GM12864 (cell line): ENCODE data around the gene FTSJ3.

Experiments
- DNase-seq: peaks from one replicate; pipeline ENCODE4 v3.0.0-alpha.2; 2011; ENCODE audit warnings: low read depth
- H3K4me3 ChIP-seq: 2 replicates; pipeline ENCODE4 v1.5.1; 2011; ENCODE audit warnings: mild to moderate bottlenecking, low read depth, low read length, control low read depth
- TF ChIP-seq, protein P1 (sequence below): IDR thresholded peaks from 2 replicates; pipeline ENCODE4 v1.5.1; 2011; ENCODE audit warnings: low read depth, mild to moderate bottlenecking, moderate library complexity, low read length, control low read depth, inconsistent platforms; ENCODE audit errors: missing control alignments

FTSJ3 gene

DNA sequence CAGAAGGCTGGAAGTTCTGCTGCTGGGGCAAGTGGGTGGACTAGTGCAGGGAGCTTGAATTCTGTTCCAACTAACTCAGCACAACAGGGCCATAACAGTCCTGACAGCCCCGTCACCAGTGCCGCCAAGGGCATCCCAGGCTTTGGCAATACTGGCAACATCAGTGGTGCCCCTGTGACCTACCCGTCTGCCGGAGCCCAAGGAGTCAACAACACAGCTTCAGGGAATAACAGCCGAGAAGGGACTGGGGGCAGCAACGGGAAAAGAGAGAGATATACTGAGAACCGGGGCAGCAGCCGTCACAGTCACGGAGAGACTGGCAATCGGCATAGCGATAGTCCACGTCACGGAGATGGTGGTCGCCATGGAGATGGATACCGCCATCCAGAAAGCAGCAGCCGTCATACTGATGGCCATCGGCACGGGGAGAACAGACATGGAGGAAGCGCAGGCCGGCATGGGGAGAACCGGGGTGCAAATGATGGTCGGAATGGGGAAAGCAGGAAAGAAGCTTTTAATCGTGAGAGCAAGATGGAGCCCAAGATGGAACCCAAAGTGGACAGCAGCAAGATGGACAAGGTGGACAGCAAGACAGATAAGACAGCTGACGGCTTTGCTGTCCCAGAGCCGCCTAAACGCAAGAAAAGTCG is 9.6 kb downstream of the FTSJ3 start:
- H3K4me3 ChIP-seq, result no peak overlapping the region
- TF ChIP-seq, protein P1, sequence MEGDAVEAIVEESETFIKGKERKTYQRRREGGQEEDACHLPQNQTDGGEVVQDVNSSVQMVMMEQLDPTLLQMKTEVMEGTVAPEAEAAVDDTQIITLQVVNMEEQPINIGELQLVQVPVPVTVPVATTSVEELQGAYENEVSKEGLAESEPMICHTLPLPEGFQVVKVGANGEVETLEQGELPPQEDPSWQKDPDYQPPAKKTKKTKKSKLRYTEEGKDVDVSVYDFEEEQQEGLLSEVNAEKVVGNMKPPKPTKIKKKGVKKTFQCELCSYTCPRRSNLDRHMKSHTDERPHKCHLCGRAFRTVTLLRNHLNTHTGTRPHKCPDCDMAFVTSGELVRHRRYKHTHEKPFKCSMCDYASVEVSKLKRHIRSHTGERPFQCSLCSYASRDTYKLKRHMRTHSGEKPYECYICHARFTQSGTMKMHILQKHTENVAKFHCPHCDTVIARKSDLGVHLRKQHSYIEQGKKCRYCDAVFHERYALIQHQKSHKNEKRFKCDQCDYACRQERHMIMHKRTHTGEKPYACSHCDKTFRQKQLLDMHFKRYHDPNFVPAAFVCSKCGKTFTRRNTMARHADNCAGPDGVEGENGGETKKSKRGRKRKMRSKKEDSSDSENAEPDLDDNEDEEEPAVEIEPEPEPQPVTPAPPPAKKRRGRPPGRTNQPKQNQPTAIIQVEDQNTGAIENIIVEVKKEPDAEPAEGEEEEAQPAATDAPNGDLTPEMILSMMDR, result no peak

DNA sequence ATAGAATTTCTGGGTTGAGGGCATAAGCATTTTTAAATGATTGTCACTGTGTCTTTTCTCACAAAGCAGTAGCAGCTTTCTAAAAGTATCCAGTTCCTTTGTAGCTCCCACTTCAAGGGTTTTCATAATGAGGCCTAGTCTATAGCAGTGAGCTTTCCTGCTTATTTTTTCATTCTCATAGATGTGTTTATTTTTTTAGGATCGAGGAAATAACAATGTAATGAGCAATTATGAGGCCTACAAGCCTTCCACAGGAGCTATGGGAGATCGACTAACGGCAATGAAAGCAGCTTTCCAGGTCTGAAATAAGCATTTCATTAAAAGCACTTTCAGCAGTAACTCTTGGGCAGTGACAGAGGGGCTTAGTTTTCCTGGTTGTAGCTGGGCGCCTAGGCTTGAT is 10.8 kb downstream of the FTSJ3 start:
- TF ChIP-seq, protein P1, result no peak
- DNase-seq, result no peak
- no peak overlapping the region for H3K4me3 ChIP-seq

More for the DNA sequence above, 9.6 kb downstream of the FTSJ3 start:
- no peak for DNase-seq

DNA sequence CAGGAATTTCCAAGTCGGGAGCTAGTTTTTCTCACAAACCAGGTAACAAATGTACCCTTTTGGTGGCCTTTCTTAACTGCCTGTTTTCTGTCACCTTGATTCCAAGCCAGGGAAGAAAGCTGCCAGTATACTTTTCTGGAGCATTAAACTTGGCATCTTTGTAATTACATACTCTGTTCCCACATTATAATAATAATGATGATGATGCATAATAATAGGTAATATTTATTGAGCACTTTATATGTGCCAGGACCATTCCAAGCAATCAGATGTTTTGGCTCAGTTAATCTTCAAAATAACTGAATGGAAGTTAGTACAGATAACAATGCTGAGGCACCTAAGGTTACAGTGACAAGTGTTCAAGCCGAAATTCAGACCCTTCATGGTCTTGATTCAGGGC is 11.3 kb downstream of the FTSJ3 start:
- TF ChIP-seq, protein P1, result no peak
- no peak for DNase-seq
- H3K4me3 ChIP-seq, result no peak overlapping the region

DNA sequence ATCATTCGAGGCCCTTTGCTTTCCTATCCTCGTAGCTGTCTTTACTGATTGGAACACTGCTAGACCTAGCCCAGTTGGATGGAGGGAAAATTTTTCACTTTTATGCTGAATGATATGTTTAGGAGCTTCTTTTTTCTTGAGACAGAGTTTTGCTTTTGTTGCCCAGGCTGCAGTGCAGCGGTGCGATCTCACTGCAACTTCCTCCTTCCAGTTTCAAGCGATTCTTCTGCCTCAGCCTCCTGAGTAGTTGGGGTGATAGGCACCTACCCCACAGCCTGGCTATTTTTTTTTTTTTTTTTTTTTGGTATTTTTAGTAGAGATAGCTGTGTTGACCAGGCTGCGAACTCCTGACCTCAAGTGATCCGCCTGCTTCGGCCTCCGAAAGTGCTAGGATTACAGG is 17.5 kb downstream of the FTSJ3 start:
- no peak overlapping the region for H3K4me3 ChIP-seq
- no peak for DNase-seq
- TF ChIP-seq, protein P1, result no peak

DNA sequence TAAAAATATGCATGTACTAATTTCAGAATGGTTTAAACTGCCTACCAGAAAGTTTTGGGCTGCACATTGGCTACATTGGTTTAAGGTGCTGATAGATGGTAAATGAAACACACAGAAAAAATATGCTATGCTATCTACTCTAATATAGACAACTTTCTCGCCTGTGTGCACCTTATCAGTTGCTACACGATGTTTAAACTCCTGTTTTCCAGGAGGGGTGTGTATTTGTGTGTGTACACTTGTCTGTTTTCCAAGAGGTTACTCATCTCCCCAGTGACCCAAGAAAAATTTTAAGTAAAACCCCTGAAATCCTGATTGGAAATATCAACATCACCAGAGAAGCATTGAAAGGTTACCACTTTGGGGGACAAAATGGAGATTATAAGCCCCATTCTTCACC is 21.9 kb downstream of the FTSJ3 start:
- no peak overlapping the region for H3K4me3 ChIP-seq
- TF ChIP-seq, protein P1, result no peak
- no peak for DNase-seq

DNA sequence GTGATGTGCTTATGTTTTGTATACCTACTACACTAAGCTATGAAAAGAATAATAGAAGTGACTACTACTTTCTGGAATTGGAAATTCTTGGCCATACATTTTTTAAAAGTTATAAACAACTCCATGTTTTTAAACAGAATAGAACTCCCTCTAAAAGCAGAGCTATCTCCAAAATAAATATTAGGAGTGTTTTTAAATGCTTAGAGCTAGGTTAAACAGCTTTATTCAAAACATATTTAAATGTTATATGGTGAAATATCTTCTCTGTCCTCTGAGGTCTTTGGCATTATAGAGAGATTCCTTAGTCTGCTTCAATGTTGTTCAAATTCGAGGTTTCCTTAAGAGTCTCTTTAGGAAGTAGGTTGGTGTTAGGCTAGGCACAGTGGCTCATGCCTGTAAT is 23.1 kb downstream of the FTSJ3 start:
- H3K4me3 ChIP-seq, result no peak overlapping the region
- TF ChIP-seq, protein P1, result no peak
- no peak for DNase-seq

DNA sequence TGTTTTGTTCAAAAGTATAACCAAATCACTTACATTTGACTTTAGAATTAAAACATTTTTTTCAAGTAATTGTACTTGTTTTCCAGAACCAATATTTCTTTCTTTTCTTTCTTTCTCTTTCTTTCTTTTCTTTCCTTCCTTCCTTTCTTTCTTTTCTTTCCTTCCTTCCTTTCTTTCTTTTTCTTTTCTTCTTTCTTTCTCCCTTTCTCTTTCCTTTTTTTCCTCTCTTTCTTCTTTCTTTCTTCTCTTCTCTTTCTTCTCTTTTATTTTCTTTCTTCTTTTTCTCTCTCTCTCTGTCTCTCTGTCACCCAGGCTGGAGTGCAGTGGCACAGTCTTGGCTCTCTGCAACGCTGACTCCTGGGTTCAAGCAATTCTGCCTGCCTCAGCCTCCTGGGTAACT is 26.7 kb downstream of the FTSJ3 start:
- no peak overlapping the region for H3K4me3 ChIP-seq
- TF ChIP-seq, protein P1, result no peak
- DNase-seq, result no peak
